GDM1 (cell line): ENCODE results near the gene POU2F3.

Experiments used
- DNase-seq: peaks from one replicate; lab custom pipeline; 2025; lab: John Stamatoyannopoulos, UW

The POU2F3 gene

DNA sequence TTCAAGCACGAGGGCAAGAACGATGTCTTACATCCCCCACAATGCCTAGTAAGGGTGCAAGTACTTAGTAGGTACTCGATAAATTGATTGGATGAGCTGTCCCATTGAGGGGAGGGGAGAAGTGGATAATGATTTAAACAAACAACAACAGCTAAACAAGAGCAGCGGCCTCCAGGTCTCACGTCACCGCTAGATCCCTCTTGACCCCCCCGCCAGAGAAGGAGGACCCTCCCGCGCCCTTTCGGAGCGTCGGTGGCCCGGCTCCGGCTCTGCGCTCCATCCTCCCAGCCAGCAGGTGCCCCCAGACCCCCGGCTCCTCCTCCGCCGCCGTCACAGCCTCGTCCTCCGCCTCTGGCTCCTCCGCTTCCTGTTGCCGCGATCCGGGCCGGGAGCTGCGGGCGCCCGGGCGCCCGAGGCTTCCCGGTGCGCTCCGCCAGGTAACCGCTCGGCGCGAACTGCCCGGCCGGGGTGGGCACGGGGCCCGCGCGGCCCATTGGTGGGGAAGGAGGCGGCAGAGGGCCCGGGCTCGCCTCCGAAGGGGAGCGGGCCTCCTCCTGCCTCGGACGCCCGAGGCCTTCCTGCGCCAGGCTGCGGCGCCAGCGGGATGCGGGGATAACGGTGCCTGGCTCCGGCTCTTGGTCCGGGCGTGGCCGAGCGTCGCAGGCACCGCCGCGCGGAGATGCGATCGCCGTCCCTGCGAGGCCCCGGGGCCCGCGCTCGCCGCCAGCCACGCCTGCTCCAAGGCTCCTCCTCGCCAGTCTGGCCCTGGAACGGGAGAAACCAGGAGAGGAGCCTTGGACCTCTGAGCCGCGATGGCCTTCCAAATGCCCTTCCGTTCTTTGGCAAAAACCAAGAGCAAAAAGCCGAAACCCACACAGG, 85.2 kb downstream of the POU2F3 start, which contains the start of gene TLCD5:
TLCD5 (plus strand) TSS at position 368 of the 879 bp plus-strand sequence. CDS start 2,143 bp downstream, outside the sequence.
- peak; percentile 27 for DNase-seq

GRCh38 chr11:120326228-120326627, 86.3 kb downstream of the POU2F3 start:
- no peak for DNase-seq

DNA sequence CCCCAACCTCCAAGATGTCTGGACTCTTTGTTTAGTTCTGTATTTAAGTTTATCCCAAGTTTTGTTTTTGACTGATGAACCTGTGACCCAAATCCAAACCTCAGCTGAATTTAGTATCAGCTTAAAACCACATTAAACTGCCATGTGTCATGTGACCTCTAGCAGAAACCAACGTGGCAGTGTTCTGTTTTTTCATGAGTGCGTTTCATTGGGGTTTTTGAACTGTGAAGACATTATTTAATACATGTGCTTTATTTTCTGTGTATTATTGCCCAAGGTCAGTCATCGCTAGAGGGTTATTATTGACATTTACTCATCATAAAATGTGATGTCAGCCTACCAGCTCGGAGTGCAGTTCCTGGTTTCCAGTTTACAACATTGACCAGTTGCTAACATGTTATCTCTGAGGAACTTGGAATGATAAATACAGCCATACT, 86.9 kb downstream of the POU2F3 start:
- no peak for DNase-seq

GRCh38 chr11:120327311-120327710, 87.4 kb downstream of the POU2F3 start:
- DNase-seq = no peak

GRCh38 chr11:120329556-120329955, 89.6 kb downstream of the POU2F3 start:
- DNase-seq = no peak

- no peak for DNase-seq
Measured at GRCh38 chr11:120330045-120330444, 90.1 kb downstream of the POU2F3 start.

GRCh38 chr11:120331301-120331996, 91.5 kb downstream of the POU2F3 start:
- no peak for DNase-seq

- no peak for DNase-seq
Measured at GRCh38 chr11:120332822-120333716, 93.1 kb downstream of the POU2F3 start.

GRCh38 chr11:120333801-120334200, 93.9 kb downstream of the POU2F3 start:
- no peak for DNase-seq

DNA sequence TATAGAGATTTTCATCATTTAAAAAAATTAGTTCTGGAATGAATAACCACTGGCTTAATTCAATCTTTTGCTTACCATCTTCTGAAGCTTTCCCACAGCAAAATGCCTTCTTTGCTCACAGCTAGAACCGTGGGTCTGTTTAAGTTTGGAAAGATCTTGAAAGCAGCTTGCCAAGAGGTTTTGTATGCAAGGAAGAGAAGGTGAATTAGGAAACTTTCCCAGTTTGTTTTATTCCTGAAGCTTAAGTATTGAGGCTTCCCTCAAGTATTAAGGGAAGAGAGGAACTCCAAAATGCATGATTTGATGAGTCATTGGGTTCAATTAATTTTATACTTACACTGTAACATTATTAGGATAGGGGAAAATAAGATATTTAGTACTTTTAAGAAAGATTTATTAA, 94.4 kb downstream of the POU2F3 start:
- DNase-seq = no peak

DNA sequence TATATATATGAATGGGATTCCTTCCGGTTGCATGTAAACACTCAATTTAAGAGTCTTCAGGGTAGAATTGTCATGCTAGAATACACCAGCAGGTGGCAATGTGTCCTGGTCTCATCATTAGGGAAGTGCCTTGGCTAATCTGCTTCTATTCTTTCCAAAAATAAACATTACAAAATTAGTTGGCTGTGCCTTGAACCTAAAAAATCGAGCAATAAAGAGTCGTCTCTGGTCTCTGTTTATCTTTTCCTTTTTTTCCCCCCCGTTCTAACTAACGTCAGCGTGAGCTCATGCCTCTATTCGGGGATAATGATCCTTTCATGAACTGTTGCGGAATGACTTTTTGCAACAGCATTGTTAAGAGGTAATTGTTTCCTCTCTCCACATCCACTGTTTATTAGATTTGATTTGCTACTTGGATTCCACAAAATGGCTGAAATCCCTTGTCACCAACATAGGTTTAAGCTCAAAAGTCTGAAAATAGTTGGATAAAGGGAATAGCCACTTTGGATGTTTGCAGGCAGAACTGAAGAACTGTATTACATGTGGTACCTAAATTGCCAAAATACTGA, 95.0 kb downstream of the POU2F3 start:
- DNase-seq = peak; percentile 39

GRCh38 chr11:120335556-120335907, 95.6 kb downstream of the POU2F3 start:
- DNase-seq = no peak

DNA sequence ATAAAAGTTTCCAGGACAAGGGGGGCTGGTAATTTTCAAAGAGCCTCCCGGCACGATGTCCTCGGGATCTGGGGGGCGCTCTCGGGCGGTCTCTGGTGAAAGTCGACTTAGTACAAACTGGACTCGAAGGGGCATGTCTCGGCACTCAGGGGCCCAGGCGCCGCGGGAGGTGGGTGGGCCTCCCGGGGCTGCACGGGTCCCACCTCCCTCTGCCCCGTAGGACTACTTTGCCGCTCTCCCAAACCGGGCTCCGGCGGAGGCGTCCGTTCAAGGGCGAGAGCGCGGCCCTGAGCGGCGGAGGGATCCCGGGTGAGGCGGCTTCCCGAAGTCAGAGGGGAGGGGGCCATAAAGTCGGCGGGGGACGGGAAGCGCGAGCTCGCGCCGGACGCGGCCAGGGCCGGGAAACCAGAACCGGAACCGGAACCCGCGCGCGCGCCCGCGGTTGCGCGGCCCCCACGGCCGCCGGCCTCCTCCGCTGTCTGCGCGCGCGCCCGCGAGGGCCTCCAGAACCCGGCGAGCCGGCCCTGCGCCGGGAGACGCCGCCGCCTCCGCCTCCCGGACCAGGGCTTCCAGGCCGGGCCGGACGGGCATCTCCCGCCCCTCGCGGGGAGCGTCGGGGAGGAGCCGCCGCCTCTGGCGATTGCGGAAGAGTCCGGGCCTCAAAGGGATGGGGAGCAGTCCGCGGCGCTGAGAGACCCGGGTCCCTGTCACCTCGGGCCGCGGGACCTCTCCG, 96.1 kb downstream of the POU2F3 start, which contains the start of gene ARHGEF12:
ARHGEF12 (plus strand) TSS at position 506 of the 733 bp plus-strand sequence. CDS start 831 bp downstream, outside the sequence.
- peak; percentile 89 for DNase-seq

DNA sequence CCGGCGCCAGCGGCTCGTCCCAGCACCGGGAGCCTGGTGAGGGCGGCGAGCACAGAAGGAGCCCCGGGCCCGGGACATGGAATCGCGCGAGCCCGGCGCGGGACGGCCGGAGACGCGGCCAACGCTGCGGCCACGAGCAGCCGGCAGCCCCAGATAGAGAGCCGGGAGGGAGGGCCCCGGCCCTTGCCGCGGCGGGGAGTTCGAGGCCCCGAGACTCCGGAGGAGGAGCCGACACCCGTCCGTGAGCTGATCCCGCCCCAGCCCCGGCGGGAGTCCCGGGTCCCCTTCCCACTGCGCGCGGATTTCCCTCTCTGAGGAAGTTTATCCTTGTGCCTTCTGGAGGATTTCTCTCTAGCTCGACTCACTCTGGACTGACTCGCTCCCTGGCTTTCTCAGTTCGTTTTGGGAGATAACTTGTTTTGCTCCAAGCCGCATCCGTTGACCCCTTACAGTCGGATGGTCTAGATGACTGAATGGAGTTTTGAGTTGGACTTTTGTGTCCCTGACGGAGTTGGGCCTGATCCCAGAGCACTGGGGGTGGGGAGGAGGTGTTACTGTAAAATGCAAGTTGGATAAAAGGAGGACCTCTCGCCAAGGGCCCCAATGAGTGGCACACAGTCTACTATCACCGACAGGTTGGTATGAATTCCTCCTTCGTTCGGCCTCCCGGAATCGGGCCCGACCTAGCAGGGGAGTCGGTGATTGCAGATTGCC, 96.9 kb downstream of the POU2F3 start:
- no peak for DNase-seq

DNA sequence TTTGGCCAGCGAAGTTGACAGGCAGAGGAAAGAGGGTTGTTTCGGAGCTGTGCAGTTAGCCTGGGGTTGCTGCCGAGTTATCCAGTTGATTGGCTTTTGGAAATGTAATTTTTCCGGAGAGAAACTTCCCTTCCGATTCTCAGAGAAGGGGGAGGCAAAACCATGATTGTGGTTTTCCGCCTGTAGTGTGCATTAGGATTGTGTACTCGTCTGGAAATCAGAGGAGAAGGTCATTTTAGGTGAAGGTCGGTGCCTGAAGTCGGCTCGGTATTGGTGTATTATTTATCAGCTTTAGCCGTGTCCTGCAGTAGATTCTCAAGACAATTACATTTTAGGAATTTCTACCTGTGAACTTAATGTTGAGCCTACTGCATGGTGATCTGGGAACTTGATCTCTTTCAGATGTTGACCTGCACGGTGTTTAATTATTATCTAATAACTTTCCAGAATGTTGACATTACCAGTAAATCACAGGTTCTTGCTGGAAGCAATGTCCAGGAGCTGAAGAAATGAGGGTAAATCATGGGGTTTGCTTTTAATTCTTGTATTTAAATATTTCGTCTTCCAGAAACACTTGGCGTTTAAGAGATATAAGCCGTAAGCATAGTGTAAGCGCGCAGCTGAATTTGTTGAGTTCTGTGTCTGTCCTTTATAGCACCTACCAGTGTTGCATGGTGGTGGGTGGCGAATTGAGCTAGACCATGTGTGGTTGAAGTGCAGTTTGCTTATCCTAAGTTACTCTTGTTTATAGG, 97.6 kb downstream of the POU2F3 start:
- no peak for DNase-seq

GRCh38 chr11:120338107-120338933, 98.4 kb downstream of the POU2F3 start:
- DNase-seq = no peak

GRCh38 chr11:120339394-120339890, 99.5 kb downstream of the POU2F3 start:
- no peak for DNase-seq

DNA sequence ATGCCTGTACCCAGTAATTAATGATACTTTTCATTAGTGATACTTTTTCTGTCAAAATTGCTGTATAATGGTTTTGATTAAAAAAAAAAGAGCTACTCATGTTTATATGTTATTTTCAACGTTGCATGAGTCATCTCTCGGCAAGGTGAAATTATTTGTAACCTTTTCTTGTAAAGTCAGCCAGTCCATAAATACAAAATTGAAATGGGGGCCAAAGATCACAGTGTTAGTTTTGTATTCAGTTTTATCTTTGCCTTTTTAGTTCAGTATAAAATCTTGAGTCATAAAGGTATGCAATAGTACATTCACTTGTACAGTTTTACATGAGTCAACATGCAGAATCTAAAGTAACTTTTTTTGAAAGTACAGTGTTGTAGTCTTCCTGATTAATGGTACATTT, 100.6 kb downstream of the POU2F3 start:
- no peak for DNase-seq
